HCT116 (cell line): ENCODE measurements around the gene ARRDC4. TPM values are rescaled to one million over a fixed set of nuclear protein-coding genes. Genes with fewer than 3 reads are reported as not detected.

Experiments used
- ATAC-seq: fragments of 200-7000 bp; cut with Tn5 transposase; 2 replicates; pipeline ENCODE4 v1.9.1; 2020; ENCODE audit warnings: mild to moderate bottlenecking, moderate library complexity
- BruUV-seq: library from RNA; stranded (reverse); fragments of 400-500 nt; replicated peaks from 2 replicates; lab custom pipeline; 2021; lab: Mats Ljungman, UMichigan
- CTCF ChIA-PET: fragments of 300-600 bp; sonication (Branson Sonifier 250); formaldehyde crosslinking; loops from one replicate; lab custom pipeline; 2021; ENCODE audit warnings: antibody characterized with exemption; lab: Charles Lee
- POLR2A ChIA-PET: fragments of 300-600, 350-600 bp; sonication (Branson Sonifier 250); formaldehyde crosslinking; loops from one replicate; lab custom pipeline; 2021; ENCODE audit warnings: antibody characterized with exemption; lab: Charles Lee
- RAD21 ChIA-PET, 2 experiments: fragments of 300-600 bp; sonication (Branson Sonifier 250); formaldehyde crosslinking; loops; one replicate each; lab custom pipeline; 2023; ENCODE audit warnings: low total read pairs in 2 of 2; ENCODE audit not compliant: uncharacterized antibody in 2 of 2, unreplicated experiment in 2 of 2, low non-redundant PET in 1 of 2; lab: Charles Lee
- DNase-seq: peaks from one replicate; pipeline ENCODE4 v3.0.0-alpha.2; 2010; ENCODE audit warnings: low read depth, low spot score
- H2AFZ ChIP-seq: fragments of 200-600 bp; shearing (Covaris generic), sonication (generic); 2 replicates; pipeline ENCODE4 v1.6.1; 2017; ENCODE audit warnings: low read depth, mixed run types, mixed read lengths, antibody characterized with exemption, low read length; ENCODE audit not compliant: poor library complexity, severe bottlenecking
- H3K27ac ChIP-seq: 2 replicates; pipeline ENCODE4 v1.5.1; 2012; ENCODE audit warnings: low read depth, low read length
- H3K27me3 ChIP-seq: fragments of 200-600 bp; sonication (generic); 2 replicates; pipeline ENCODE4 v1.6.1; 2016; ENCODE audit warnings: mixed run types, low read length, mixed read lengths; ENCODE audit not compliant: insufficient read depth
- H3K36me3 ChIP-seq, 2 experiments: fragments of 200-500 bp in 1 of 2; fragments of 200-600 bp in 1 of 2; sonication (Bioruptor generic) in 1 of 2; sonication (generic) in 1 of 2; 2 replicates each; pipeline versions ENCODE4 v1.5.1 to v1.6.1; 2014 to 2016; ENCODE audit warnings: low read length in 2 of 2, inconsistent platforms in 1 of 2, mixed read lengths in 1 of 2, mixed run types in 1 of 2; ENCODE audit not compliant: insufficient read depth in 2 of 2, control insufficient read depth in 1 of 2
- H3K4me1 ChIP-seq, 2 experiments: fragments of 200-600 bp in 1 of 2; sonication (generic) in 1 of 2; 2 replicates each; pipeline versions ENCODE4 v1.5.1 to v1.6.1; 2012 to 2017; ENCODE audit warnings: low read length in 2 of 2, inconsistent platforms in 1 of 2, mild to moderate bottlenecking in 1 of 2, mixed read lengths in 1 of 2, mixed run types in 1 of 2, moderate library complexity in 1 of 2; ENCODE audit not compliant: insufficient read depth in 2 of 2, control insufficient read depth in 1 of 2
- H3K4me2 ChIP-seq: fragments of 200-600 bp; sonication (generic); 2 replicates; pipeline ENCODE4 v1.6.1; 2017; ENCODE audit warnings: mixed run types, low read length, mixed read lengths
- H3K4me3 ChIP-seq, 2 experiments: fragments of 200-600 bp in 1 of 2; sonication (generic) in 1 of 2; replicated peaks in 1 of 2; 2 replicates each; pipeline ENCODE4 v1.5.1; 2011 to 2016; ENCODE audit warnings: low read length in 2 of 2, control low read depth in 1 of 2, low read depth in 1 of 2, mild to moderate bottlenecking in 1 of 2, mixed read lengths in 1 of 2, mixed run types in 1 of 2
- H3K79me2 ChIP-seq: fragments of 200-600 bp; sonication (generic); 2 replicates; pipeline ENCODE4 v1.6.1; 2017; ENCODE audit warnings: mild to moderate bottlenecking, mixed run types, low read length, moderate library complexity, mixed read lengths; ENCODE audit not compliant: insufficient read depth
- H3K9ac ChIP-seq: fragments of 200-600 bp; sonication (generic); 2 replicates; pipeline ENCODE4 v1.6.1; 2016; ENCODE audit warnings: low read length, mixed read lengths
- H3K9me2 ChIP-seq: fragments of 200-600 bp; sonication (generic), shearing (Covaris generic); 2 replicates; pipeline ENCODE4 v1.6.1; 2017; ENCODE audit warnings: mixed run types, mild to moderate bottlenecking, moderate library complexity; ENCODE audit not compliant: insufficient read depth
- H3K9me3 ChIP-seq, 2 experiments: fragments of 200-500 bp in 1 of 2; fragments of 200-600 bp in 1 of 2; sonication (Bioruptor generic) in 1 of 2; sonication (generic) in 1 of 2; 2 replicates each; pipeline ENCODE4 v1.6.1; 2014 to 2017; ENCODE audit warnings: low read length in 2 of 2, mixed read lengths in 2 of 2, inconsistent platforms in 1 of 2, low read depth in 1 of 2, mild to moderate bottlenecking in 1 of 2, mixed run types in 1 of 2, moderate library complexity in 1 of 2; ENCODE audit not compliant: control insufficient read depth in 1 of 2, insufficient read depth in 1 of 2
- H4K20me1 ChIP-seq: fragments of 200-600 bp; sonication (generic), shearing (Covaris generic); 2 replicates; pipeline ENCODE4 v1.6.1; 2017; ENCODE audit warnings: mixed run types, mild to moderate bottlenecking, moderate library complexity; ENCODE audit not compliant: insufficient read depth
- CBX3 ChIP-seq: IDR thresholded peaks from 2 replicates; pipeline ENCODE4 v1.6.1; 2012; ENCODE audit warnings: low read depth
- EGR1 ChIP-seq: IDR thresholded peaks from 2 replicates; pipeline ENCODE4 v1.6.1; 2012; ENCODE audit warnings: low read depth
- RAD21 ChIP-seq: IDR thresholded peaks from 2 replicates; pipeline ENCODE4 v1.6.1; 2012; ENCODE audit warnings: low read depth, mild to moderate bottlenecking
- SIN3A ChIP-seq: IDR thresholded peaks from 2 replicates; pipeline ENCODE4 v1.6.1; 2012; ENCODE audit warnings: low read depth
- TCF7L2 ChIP-seq: IDR thresholded peaks from 2 replicates; pipeline ENCODE4 v1.7.0; 2011; ENCODE audit warnings: borderline replicate concordance, inconsistent platforms; ENCODE audit not compliant: insufficient read depth, insufficient read length; ENCODE audit errors: extremely low read depth
- ZNF274 ChIP-seq: fragments of 200-500 bp; sonication (Bioruptor generic); IDR thresholded peaks from 2 replicates; pipeline ENCODE4 v1.6.1; 2014; ENCODE audit warnings: mild to moderate bottlenecking, low read depth, low read length, inconsistent platforms
- intact Hi-C: fragments of 100-400 bp; cut with micrococcal nuclease; formaldehyde crosslinking; loops from 2 replicates; pipeline ENCODE4 v1.10.0; 2022
- total RNA-seq: library from RNA; stranded (reverse); gene quantifications from one replicate; pipeline ENCODE4 v1.2.1, GENCODE V29; 2021; ENCODE audit not compliant: unreplicated experiment
- TF ChIP-seq, protein P1 (sequence below), 3 experiments: fragments of 200-600 bp in 1 of 3; sonication (generic) in 1 of 3; IDR thresholded peaks in 2 of 3; conservative IDR thresholded peaks in 1 of 3; 2 replicates each; pipeline ENCODE4 v1.5.1; 2012 to 2017; ENCODE audit warnings: low read depth in 2 of 3, low read length in 2 of 3, antibody characterized with exemption in 1 of 3, borderline replicate concordance in 1 of 3, control low read depth in 1 of 3, mild to moderate bottlenecking in 1 of 3, mixed read lengths in 1 of 3, mixed run types in 1 of 3, moderate library complexity in 1 of 3; ENCODE audit not compliant: insufficient read depth in 1 of 3
- TF ChIP-seq, protein P2 (sequence below): IDR thresholded peaks from 2 replicates; pipeline ENCODE4 v1.6.1; 2011; ENCODE audit warnings: mild to moderate bottlenecking, low read length, moderate library complexity; ENCODE audit not compliant: insufficient replicate concordance; ENCODE audit errors: extremely low read depth

ARRDC4 gene
- total RNA-seq, 1 experiment from 2014 or later: 19.6 TPM

DNA sequence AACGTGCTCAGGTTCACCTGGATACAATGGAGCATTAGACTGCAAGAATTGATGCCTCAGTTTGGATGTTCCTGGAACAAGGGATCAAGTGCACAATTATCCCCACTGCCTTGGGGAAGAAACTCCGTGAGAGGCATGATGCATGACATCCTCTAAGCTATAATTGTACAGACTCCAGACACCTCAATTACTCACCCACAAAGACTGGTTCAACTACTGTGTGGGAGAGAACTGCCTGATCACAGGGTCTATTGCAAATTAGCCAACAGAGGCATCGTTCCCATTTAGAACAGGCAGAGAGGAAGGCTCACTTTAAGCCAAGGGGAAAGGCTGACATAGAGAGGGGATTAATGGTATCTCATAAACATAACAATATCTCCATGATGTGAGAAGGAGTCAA, 43.5 kb downstream of the ARRDC4 start:
- ChIA-PET POLR2A (no interaction called here), CTCF (no interaction called here)

More for the DNA sequence above, 43.5 kb downstream of the ARRDC4 start:
- TF ChIP-seq ZNF274 (no peak), EGR1 (no peak), TCF7L2 (no peak), RAD21 (no peak), CBX3 (no peak), SIN3A (no peak)
- TF ChIP-seq, protein P1, sequence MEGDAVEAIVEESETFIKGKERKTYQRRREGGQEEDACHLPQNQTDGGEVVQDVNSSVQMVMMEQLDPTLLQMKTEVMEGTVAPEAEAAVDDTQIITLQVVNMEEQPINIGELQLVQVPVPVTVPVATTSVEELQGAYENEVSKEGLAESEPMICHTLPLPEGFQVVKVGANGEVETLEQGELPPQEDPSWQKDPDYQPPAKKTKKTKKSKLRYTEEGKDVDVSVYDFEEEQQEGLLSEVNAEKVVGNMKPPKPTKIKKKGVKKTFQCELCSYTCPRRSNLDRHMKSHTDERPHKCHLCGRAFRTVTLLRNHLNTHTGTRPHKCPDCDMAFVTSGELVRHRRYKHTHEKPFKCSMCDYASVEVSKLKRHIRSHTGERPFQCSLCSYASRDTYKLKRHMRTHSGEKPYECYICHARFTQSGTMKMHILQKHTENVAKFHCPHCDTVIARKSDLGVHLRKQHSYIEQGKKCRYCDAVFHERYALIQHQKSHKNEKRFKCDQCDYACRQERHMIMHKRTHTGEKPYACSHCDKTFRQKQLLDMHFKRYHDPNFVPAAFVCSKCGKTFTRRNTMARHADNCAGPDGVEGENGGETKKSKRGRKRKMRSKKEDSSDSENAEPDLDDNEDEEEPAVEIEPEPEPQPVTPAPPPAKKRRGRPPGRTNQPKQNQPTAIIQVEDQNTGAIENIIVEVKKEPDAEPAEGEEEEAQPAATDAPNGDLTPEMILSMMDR (IDR thresholded peaks at IDR 0.05 in 2 of 3, conservative IDR thresholded peaks at IDR 0.05 in 1 of 3; ENCODE audit: borderline replicate concordance in 1 of 3, insufficient read depth in 1 of 3, low read depth in 2 of 3, low read length in 2 of 3): no peak
- TF ChIP-seq, protein P2, sequence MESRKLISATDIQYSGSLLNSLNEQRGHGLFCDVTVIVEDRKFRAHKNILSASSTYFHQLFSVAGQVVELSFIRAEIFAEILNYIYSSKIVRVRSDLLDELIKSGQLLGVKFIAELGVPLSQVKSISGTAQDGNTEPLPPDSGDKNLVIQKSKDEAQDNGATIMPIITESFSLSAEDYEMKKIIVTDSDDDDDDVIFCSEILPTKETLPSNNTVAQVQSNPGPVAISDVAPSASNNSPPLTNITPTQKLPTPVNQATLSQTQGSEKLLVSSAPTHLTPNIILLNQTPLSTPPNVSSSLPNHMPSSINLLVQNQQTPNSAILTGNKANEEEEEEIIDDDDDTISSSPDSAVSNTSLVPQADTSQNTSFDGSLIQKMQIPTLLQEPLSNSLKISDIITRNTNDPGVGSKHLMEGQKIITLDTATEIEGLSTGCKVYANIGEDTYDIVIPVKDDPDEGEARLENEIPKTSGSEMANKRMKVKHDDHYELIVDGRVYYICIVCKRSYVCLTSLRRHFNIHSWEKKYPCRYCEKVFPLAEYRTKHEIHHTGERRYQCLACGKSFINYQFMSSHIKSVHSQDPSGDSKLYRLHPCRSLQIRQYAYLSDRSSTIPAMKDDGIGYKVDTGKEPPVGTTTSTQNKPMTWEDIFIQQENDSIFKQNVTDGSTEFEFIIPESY: no peak
- Histone ChIP-seq H3K4me2 (no peak overlapping the region), H3K27ac (no peak overlapping the region), H3K9ac (no peak overlapping the region), H3K79me2 (no peaks in the 10 kb centered on the region), H4K20me1 (no peaks in the 10 kb centered on the region), H3K36me3 (no peaks in the 10 kb centered on the region), H3K9me2 (no peaks in the 10 kb centered on the region), H3K27me3 (no peaks in the 10 kb centered on the region), H3K9me3 (no peaks in the 10 kb centered on the region; a peak in 2 of 4 replicates), H3K4me1 (peaks cover 0 to 17% of the 10 kb centered on the region in 2 experiments; a peak in 2 of 4 replicates), H2AFZ (no peak overlapping the region), H3K4me3 (no peak overlapping the region)
- intact Hi-C loops: no loop called here
- no peak for DNase-seq
- RAD21 ChIA-PET: no interaction called here
- no peak for ATAC-seq
- BruUV-seq: no TSS peak
